ENCODE measurements around the gene RNF220.

DNA sequence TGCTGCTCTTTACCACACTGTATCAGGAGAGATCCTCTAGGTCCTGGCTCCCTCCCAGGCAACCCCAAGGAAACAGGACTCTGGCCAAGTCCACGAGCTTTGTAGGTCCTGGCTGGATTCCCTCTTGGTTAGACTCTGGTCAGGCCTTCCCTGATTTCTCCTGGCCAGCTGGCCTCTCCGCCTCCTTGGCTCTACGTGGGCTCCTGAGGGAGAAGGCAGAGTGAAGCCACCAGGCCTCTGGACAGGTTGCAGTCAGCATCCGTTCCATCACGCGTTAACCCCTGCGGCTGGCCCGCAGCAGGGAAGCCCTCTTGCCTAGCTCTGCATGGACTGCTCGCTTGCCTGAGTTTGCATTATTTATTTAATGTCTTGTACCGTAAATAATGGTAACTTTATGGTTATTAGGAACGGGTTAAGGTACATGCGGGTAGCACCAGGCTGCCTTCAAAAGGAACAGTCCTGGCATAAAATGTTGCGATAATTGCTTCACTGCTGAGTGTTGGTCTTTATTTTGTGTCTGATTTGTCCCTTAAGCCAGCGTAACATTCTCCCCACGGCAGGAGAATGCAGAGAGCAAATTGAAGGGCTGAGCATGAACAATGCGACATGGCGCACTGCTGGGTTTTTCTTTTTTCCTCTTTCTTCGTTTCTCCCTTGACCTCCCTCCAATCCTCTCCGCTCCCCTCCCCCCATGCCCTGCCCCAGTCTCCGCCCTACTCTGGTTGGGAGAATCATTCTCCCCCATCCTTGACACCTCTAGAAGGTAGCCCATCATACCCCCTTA, 100.3 kb downstream of the RNF220 start:
- TF ChIP-seq POLR2AphosphoS5 (IDR thresholded peaks at IDR 0.05) (no peak), POLR2A (IDR thresholded peaks at IDR 0.05) (no peak)

All from spleen (tissue), 3 donors.